ENCODE results near the gene CHN2. TPM values are rescaled to one million over a fixed set of nuclear protein-coding genes. Genes with fewer than 3 reads are reported as not detected.

CHN2 gene
- total RNA-seq, 1 experiment from 2014 or later, result 2.1 TPM

DNA sequence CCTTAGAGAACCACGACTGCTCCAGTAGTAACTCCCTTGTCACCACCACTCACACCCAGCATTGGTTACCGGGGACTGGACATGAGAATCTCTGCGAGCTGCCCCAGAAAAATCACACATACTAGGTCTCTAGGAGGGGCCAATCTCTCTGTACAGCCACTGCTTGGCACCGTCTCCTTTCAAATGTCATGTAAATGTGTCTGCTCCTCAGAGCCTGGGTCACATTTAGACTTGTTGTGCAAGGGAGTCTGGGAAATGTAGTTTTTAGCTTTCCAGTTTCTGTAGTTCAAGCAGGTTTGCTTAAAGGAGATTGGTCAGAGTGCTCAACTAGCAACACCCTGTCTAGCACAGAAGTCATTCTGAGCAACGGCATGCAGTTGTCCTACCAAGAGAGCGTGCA, 60.0 kb downstream of the CHN2 start (continued):
- TF ChIP-seq, protein P1, sequence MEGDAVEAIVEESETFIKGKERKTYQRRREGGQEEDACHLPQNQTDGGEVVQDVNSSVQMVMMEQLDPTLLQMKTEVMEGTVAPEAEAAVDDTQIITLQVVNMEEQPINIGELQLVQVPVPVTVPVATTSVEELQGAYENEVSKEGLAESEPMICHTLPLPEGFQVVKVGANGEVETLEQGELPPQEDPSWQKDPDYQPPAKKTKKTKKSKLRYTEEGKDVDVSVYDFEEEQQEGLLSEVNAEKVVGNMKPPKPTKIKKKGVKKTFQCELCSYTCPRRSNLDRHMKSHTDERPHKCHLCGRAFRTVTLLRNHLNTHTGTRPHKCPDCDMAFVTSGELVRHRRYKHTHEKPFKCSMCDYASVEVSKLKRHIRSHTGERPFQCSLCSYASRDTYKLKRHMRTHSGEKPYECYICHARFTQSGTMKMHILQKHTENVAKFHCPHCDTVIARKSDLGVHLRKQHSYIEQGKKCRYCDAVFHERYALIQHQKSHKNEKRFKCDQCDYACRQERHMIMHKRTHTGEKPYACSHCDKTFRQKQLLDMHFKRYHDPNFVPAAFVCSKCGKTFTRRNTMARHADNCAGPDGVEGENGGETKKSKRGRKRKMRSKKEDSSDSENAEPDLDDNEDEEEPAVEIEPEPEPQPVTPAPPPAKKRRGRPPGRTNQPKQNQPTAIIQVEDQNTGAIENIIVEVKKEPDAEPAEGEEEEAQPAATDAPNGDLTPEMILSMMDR (IDR thresholded peaks at IDR 0.05 in 2 of 3, conservative IDR thresholded peaks at IDR 0.05 in 1 of 3; ENCODE audit: borderline replicate concordance in 1 of 3, insufficient read depth in 1 of 3, low read depth in 2 of 3, low read length in 2 of 3), result no peak
- TF ChIP-seq, protein P2, sequence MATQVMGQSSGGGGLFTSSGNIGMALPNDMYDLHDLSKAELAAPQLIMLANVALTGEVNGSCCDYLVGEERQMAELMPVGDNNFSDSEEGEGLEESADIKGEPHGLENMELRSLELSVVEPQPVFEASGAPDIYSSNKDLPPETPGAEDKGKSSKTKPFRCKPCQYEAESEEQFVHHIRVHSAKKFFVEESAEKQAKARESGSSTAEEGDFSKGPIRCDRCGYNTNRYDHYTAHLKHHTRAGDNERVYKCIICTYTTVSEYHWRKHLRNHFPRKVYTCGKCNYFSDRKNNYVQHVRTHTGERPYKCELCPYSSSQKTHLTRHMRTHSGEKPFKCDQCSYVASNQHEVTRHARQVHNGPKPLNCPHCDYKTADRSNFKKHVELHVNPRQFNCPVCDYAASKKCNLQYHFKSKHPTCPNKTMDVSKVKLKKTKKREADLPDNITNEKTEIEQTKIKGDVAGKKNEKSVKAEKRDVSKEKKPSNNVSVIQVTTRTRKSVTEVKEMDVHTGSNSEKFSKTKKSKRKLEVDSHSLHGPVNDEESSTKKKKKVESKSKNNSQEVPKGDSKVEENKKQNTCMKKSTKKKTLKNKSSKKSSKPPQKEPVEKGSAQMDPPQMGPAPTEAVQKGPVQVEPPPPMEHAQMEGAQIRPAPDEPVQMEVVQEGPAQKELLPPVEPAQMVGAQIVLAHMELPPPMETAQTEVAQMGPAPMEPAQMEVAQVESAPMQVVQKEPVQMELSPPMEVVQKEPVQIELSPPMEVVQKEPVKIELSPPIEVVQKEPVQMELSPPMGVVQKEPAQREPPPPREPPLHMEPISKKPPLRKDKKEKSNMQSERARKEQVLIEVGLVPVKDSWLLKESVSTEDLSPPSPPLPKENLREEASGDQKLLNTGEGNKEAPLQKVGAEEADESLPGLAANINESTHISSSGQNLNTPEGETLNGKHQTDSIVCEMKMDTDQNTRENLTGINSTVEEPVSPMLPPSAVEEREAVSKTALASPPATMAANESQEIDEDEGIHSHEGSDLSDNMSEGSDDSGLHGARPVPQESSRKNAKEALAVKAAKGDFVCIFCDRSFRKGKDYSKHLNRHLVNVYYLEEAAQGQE (IDR thresholded peaks at IDR 0.05; ENCODE audit: low read depth), result no peak
- TF ChIP-seq SRF (IDR thresholded peaks at IDR 0.05; ENCODE audit: low read depth) (no peak), ATF3 (IDR thresholded peaks at IDR 0.05) (no peak), ZNF274 (IDR thresholded peaks at IDR 0.05; ENCODE audit: low read depth, low read length) (no peak)

- DNase-seq (ENCODE audit: low read depth, low spot score) (no peak), ATAC-seq (no peak)
- H3K4me3 ChIP-seq (replicated peaks in 1 of 2; ENCODE audit: low read depth in 1 of 2, low read length in 2 of 2), result no peak overlapping the region
- H4K20me1 ChIP-seq (ENCODE audit: insufficient read depth), result no peaks in the 10 kb centered on the region
- no peak overlapping the region for H3K4me2 ChIP-seq (ENCODE audit: low read length)
- H3K9ac ChIP-seq (ENCODE audit: low read length), result no peak overlapping the region
- H3K27ac ChIP-seq (ENCODE audit: low read depth, low read length), result no peak overlapping the region
- no TSS peak for BruUV-seq (replicated peaks)
- H3K4me1 ChIP-seq (ENCODE audit: control insufficient read depth in 1 of 2, insufficient read depth in 2 of 2, low read length in 2 of 2), result peaks cover 0 to 10% of the 10 kb centered on the region in 2 experiments; a peak in 2 of 4 replicates
- ChIA-PET CTCF (interaction anchor here (1.2 kb wide), 1 partner anchor 66 kb away, joined by 3 read pairs; no protein-coding TSS in a partner anchor), RAD21 (ENCODE audit: low non-redundant PET in 1 of 2, low total read pairs in 2 of 2, uncharacterized antibody in 2 of 2, unreplicated experiment in 2 of 2) (no interaction called here), POLR2A (no interaction called here)
- H3K27me3 ChIP-seq (ENCODE audit: insufficient read depth, low read length), result no peaks in the 10 kb centered on the region
- no peaks in the 10 kb centered on the region for H3K9me3 ChIP-seq (ENCODE audit: control insufficient read depth in 1 of 2, insufficient read depth in 1 of 2, low read depth in 1 of 2, low read length in 2 of 2)
- no peaks in the 10 kb centered on the region for H3K9me2 ChIP-seq (ENCODE audit: insufficient read depth)
- no peaks in the 10 kb centered on the region for H3K36me3 ChIP-seq (ENCODE audit: control insufficient read depth in 1 of 2, insufficient read depth in 2 of 2, low read length in 2 of 2)
- H3K79me2 ChIP-seq (ENCODE audit: insufficient read depth, low read length), result no peaks in the 10 kb centered on the region
- H2AFZ ChIP-seq (ENCODE audit: low read depth, low read length, poor library complexity, severe bottlenecking), result no peak overlapping the region
- intact Hi-C loops (cut with micrococcal nuclease), result no loop called here
- TF ChIP-seq EZH2 (IDR thresholded peaks at IDR 0.05) (no peak), POLR2AphosphoS5 (IDR thresholded peaks at IDR 0.05; ENCODE audit: low read depth, low read length) (no peak), SP1 (IDR thresholded peaks at IDR 0.05; ENCODE audit: low read depth) (no peak), MAX (IDR thresholded peaks at IDR 0.05) (no peak), RAD21 (IDR thresholded peaks at IDR 0.05; ENCODE audit: low read depth) (no peak), ELF1 (IDR thresholded peaks at IDR 0.05; ENCODE audit: borderline replicate concordance, low read depth) (no peak)
- TF ChIP-seq, protein P1 (IDR thresholded peaks at IDR 0.05 in 2 of 3, conservative IDR thresholded peaks at IDR 0.05 in 1 of 3; ENCODE audit: borderline replicate concordance in 1 of 3, insufficient read depth in 1 of 3, low read depth in 2 of 3, low read length in 2 of 3), result no peak
- TF ChIP-seq, protein P3, sequence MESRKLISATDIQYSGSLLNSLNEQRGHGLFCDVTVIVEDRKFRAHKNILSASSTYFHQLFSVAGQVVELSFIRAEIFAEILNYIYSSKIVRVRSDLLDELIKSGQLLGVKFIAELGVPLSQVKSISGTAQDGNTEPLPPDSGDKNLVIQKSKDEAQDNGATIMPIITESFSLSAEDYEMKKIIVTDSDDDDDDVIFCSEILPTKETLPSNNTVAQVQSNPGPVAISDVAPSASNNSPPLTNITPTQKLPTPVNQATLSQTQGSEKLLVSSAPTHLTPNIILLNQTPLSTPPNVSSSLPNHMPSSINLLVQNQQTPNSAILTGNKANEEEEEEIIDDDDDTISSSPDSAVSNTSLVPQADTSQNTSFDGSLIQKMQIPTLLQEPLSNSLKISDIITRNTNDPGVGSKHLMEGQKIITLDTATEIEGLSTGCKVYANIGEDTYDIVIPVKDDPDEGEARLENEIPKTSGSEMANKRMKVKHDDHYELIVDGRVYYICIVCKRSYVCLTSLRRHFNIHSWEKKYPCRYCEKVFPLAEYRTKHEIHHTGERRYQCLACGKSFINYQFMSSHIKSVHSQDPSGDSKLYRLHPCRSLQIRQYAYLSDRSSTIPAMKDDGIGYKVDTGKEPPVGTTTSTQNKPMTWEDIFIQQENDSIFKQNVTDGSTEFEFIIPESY (IDR thresholded peaks at IDR 0.05; ENCODE audit: extremely low read depth, insufficient replicate concordance, low read length), result no peak
Measured at GRCh38 chr7:29255199-29255878, 60.8 kb downstream of the CHN2 start.

Measured in HCT116 (cell line).